Right atrium auricular region (tissue), 2 donors: ENCODE results near the gene MTOR. TPM values are rescaled to one million over a fixed set of nuclear protein-coding genes. Genes with fewer than 3 reads are reported as not detected.
A peak's percentile ranks its signal among the peaks of the same experiment; 100 is the strongest.
"Not testable (repeated sequence)": the region's sequence is repeated elsewhere in the genome, so short reads cannot be mapped to it uniquely, and the experiment has no call there.

Experiments
- DNase-seq: peaks from one replicate; pipeline ENCODE4 v3.0.0-alpha.2; 2019; ENCODE audit warnings: low spot score
- H3K27ac ChIP-seq, 2 donors: fragments of 200-600 bp; sonication (generic); 1 replicate in 1 of 2; 2 replicates in 1 of 2; pipeline ENCODE4 v1.5.1; 2016 to 2019
- H3K27me3 ChIP-seq, 2 donors: fragments of 200-600 bp; sonication (generic); one replicate each; pipeline versions ENCODE4 v1.5.1 to v1.6.0; 2017 to 2019
- H3K36me3 ChIP-seq: fragments of 200-600 bp; sonication (generic); one replicate; pipeline ENCODE4 v1.5.1; 2016
- H3K4me1 ChIP-seq, 2 donors: fragments of 200-600 bp; sonication (generic); one replicate each; pipeline versions ENCODE4 v1.5.1 to v1.6.0; 2017 to 2019
- H3K4me3 ChIP-seq, 2 donors: fragments of 200-600 bp; sonication (generic); 1 replicate in 1 of 2; 2 replicates in 1 of 2; pipeline ENCODE4 v1.5.1; 2017 to 2019; ENCODE audit warnings: mild to moderate bottlenecking in 1 of 2, moderate library complexity in 1 of 2
- H3K9me3 ChIP-seq, 2 donors: fragments of 200-600 bp; sonication (generic); one replicate each; pipeline ENCODE4 v1.5.1; 2019
- CTCF ChIP-seq, 2 donors: fragments of 200-600 bp; sonication (generic); IDR thresholded peaks; one replicate each; pipeline ENCODE4 v1.5.1; 2019; ENCODE audit warnings: antibody characterized with exemption in 2 of 2
- total RNA-seq, 2 donors: library from RNA; depleted of rRNA; stranded (reverse); fragments of >200 nt; gene quantifications; one replicate each; pipeline ENCODE4 v1.1.0, GENCODE V29; 2016

The MTOR gene
- total RNA-seq, 2 donors from 2014 or later, result 28.1 to 36.0 TPM

GRCh38 chr1:11175461-11175860 is 86.9 kb downstream of the MTOR start:
- no peak for DNase-seq
- H3K27me3 ChIP-seq, result no peaks in the 10 kb centered on the region
- H3K4me1 ChIP-seq, result peaks cover 0 to 51% of the 10 kb centered on the region in 2 donors
- no peaks in the 10 kb centered on the region for H3K9me3 ChIP-seq
- no peak overlapping the region for H3K4me3 ChIP-seq
- peak overlapping the region in 1 of 2 donors; percentile 57 for H3K27ac ChIP-seq
- no peak for TF ChIP-seq CTCF (IDR thresholded peaks at IDR 0.05)
- H3K36me3 ChIP-seq, result no peaks in the 10 kb centered on the region

DNA sequence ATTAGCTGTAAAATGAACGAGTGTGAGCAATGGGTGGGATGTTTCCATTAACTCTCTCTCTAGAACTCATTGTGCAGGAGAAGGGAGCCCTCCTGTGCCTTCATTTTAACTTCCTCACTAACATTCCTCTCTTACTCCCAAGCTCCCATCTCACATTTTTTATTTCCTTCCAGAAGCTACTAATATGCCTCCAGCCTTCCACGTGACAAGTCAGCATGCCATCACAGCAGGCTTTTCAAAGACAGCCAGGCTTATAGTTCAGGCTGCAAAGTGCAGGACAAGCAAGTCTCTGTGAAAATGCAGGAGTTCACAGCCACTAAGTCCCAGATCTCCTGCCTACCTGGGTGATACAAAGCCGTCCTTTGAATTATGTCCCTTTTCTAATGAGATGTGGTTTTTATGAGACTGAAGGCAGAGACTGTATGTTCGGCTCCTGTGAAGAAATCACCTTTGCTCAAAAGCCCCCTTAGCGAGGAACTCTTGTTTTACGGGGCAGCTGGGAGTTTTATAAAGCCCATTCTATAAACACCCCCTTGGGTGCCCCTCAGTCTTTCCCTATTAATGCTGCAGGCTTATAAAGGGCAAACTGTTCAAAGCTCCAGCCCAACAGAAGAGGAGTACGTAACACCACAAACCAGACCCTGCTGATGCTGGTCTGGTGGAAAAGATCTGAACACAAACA is 87.9 kb downstream of the MTOR start:
- TF ChIP-seq CTCF (IDR thresholded peaks at IDR 0.05), result no peak
- no peaks in the 10 kb centered on the region for H3K9me3 ChIP-seq
- H3K27ac ChIP-seq, result no peak overlapping the region
- H3K36me3 ChIP-seq, result no peaks in the 10 kb centered on the region
- H3K4me1 ChIP-seq, result peaks cover 0 to 43% of the 10 kb centered on the region in 2 donors
- no peaks in the 10 kb centered on the region for H3K27me3 ChIP-seq
- no peak for DNase-seq
- H3K4me3 ChIP-seq, result no peak overlapping the region

DNA sequence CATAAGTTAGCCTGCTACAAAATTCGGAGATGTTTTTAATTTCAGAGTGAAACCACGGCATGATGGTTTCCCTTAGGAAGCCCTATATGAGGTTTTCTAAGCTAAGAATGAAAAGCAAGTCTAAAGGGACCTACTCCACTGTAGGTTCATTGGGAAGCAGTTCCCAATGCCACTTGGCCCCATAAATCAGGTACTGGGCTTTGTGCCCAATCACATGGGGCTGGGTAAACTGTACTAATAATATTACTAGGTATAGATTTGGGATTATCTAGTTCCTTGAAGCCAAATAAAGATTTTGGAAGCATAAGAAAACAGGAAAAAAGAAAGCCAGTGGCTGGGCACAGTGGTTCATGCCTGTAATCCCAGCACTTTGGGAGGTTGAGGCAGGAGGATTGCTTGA is 92.2 kb downstream of the MTOR start:
- Histone ChIP-seq H3K27me3 (no peaks in the 10 kb centered on the region), H3K9me3 (no peaks in the 10 kb centered on the region), H3K27ac (no peak overlapping the region), H3K4me3 (no peak overlapping the region), H3K36me3 (peaks cover 8% of the 10 kb centered on the region), H3K4me1 (peaks cover 0 to 4% of the 10 kb centered on the region in 2 donors)
- TF ChIP-seq CTCF (IDR thresholded peaks at IDR 0.05), result no peak
- DNase-seq, result no peak

DNA sequence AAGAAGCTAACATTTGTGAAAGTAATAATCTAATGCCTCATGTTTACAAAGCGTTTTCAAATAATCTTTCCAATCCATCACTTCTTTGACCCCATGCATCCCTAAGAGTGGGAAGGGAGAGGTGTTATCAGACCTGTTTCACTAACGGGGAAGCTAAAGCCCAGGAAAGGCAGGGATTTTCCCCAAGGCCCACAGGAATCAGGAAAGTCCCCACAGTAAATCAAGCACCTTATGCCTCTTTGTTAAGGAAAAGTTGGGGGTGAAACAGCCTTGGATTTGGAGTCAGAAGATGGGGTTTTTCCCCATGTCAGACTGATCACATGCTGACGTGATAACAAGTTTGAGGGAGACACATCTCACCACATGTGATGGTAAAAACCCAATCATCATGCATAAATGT is 93.1 kb downstream of the MTOR start:
- Histone ChIP-seq H3K4me3 (no peak overlapping the region), H3K27me3 (no peaks in the 10 kb centered on the region), H3K9me3 (no peaks in the 10 kb centered on the region), H3K27ac (no peak overlapping the region), H3K36me3 (peaks cover 8% of the 10 kb centered on the region), H3K4me1 (no peaks in the 10 kb centered on the region)
- TF ChIP-seq CTCF (IDR thresholded peaks at IDR 0.05), result no peak
- no peak for DNase-seq

DNA sequence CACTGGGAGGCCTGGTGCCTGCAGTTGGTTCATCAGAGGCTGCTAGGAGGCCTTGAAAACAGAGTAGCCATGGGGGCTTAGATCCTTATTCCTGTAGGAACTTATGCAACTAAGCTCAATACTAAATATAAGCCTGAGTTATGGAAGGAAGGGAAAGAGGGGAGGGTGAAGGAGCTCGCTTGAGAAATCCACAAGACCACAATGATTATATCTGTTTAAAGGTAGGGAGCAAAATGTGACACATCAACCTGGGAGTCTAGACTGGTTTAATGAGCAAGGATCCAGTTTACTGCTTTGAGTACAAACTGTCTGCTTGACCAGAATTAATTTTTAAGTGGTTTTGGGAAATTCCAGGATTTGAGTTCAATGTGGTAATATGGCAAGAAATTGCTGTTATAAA is 93.6 kb downstream of the MTOR start:
- no peak for DNase-seq
- Histone ChIP-seq H3K9me3 (no peaks in the 10 kb centered on the region), H3K27ac (no peak overlapping the region), H3K36me3 (peaks cover 8% of the 10 kb centered on the region), H3K4me1 (no peaks in the 10 kb centered on the region), H3K4me3 (no peak overlapping the region), H3K27me3 (no peaks in the 10 kb centered on the region)
- TF ChIP-seq CTCF (IDR thresholded peaks at IDR 0.05), result no peak

DNA sequence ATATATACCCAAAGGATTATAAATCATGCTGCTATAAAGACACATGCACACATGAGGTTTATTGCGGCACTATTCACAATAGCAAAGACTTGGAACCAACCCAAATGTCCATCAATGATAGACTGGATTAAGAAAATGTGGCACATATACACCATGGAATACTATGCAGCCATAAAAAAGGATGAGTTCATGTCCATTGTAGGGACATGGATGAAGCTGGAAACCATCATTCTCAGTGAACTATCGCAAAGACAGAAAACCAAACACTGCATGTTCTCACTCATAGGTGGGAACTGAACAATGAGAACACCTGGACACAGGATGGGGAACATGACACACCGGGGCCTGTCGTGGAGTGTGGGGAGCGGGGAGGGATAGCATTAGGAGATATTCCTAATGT is 95.6 kb downstream of the MTOR start:
- H3K4me3 ChIP-seq, H3K27ac ChIP-seq, H3K36me3 ChIP-seq, DNase-seq, H3K9me3 ChIP-seq, H3K4me1 ChIP-seq, H3K27me3 ChIP-seq: not testable (repeated sequence)

- H3K27ac ChIP-seq, DNase-seq, H3K27me3 ChIP-seq, H3K4me3 ChIP-seq, H3K36me3 ChIP-seq, H3K9me3 ChIP-seq: not testable (repeated sequence)
- H3K4me1 ChIP-seq, result peaks cover 0 to 15% of the 10 kb centered on the region in 2 donors
Measured at GRCh38 chr1:11162752-11163151, 99.6 kb downstream of the MTOR start.
